Sciatic nerve (tissue), 2 donors: ENCODE results near the gene UBXN6. TPM values are rescaled to one million over a fixed set of nuclear protein-coding genes. Genes with fewer than 3 reads are reported as not detected.
A peak's percentile ranks its signal among the peaks of the same experiment; 100 is the strongest.

ENCODE experiments used
- ATAC-seq: fragments of 200-7000 bp; cut with Tn5 transposase; one replicate; pipeline ENCODE4 v1.9.1; 2020; ENCODE audit warnings: mild to moderate bottlenecking, moderate library complexity
- DNase-seq: peaks from one replicate; pipeline ENCODE4 v3.0.0-alpha.2; 2020; ENCODE audit warnings: low spot score
- intact Hi-C: fragments of 100-400 bp; cut with DNase I; formaldehyde crosslinking; loops from one replicate; pipeline ENCODE4 v1.14.2; 2022
- total RNA-seq: library from RNA; stranded (reverse); fragmentation: NEBNext Ultra II Directional; extraction: Animal tissue kit (Norgen Biotek cat#: 25700); gene quantifications from one replicate; pipeline ENCODE4 v1.2.1, GENCODE V29; 2021
- donor health status: DM: no; HTN: no; CAD: no.
- donor health status: DM: no; HTN: no; CAD: no.

UBXN6 gene
- total RNA-seq, 1 donor from 2014 or later, result 107 TPM

GRCh38 chr19:4494691-4495064 is 37.1 kb upstream of the UBXN6 start:
- ATAC-seq (no peak), DNase-seq (no peak)
- intact Hi-C loops, result no loop called here

- intact Hi-C loops, result no loop called here
- DNase-seq, result peak; percentile 54
- no peak for ATAC-seq
These were observed 36.5 kb upstream of the UBXN6 start for GRCh38 chr19:4493929-4494690.

GRCh38 chr19:4493104-4493928 is 35.7 kb upstream of the UBXN6 start:
- DNase-seq, result peak; percentile 54
- intact Hi-C loops, result no loop called here
- ATAC-seq, result no peak

- ATAC-seq, result no peak
- no peak for DNase-seq
- intact Hi-C loops, result no loop called here
These were observed 34.9 kb upstream of the UBXN6 start for GRCh38 chr19:4492337-4493103.

- ATAC-seq (no peak), DNase-seq (no peak)
- intact Hi-C loops, result no loop called here
These were observed 33.9 kb upstream of the UBXN6 start for GRCh38 chr19:4491446-4491845.

- intact Hi-C loops, result no loop called here
- no peak for DNase-seq
- no peak for ATAC-seq
These were observed 30.9 kb upstream of the UBXN6 start for GRCh38 chr19:4488496-4488895.

GRCh38 chr19:4487572-4487971 is 30.0 kb upstream of the UBXN6 start:
- DNase-seq, result no peak
- no peak for ATAC-seq
- intact Hi-C loops, result no loop called here

GRCh38 chr19:4483385-4483784 is 25.8 kb upstream of the UBXN6 start:
- no peak for DNase-seq
- intact Hi-C loops, result no loop called here
- ATAC-seq, result no peak

GRCh38 chr19:4482721-4483364 is 25.2 kb upstream of the UBXN6 start:
- DNase-seq (no peak), ATAC-seq (no peak)
- intact Hi-C loops, result no loop called here

- DNase-seq, result no peak
These were observed 19.6 kb upstream of the UBXN6 start for GRCh38 chr19:4477034-4477801.

GRCh38 chr19:4474514-4475022 is 17.0 kb upstream of the UBXN6 start:
- ATAC-seq, result no peak
- intact Hi-C loops, result no loop called here

More at GRCh38 chr19:4477034-4477801, 19.6 kb upstream of the UBXN6 start:
- intact Hi-C loops, result no loop called here
- ATAC-seq, result no peak

GRCh38 chr19:4473763-4474513 is 16.3 kb upstream of the UBXN6 start:
- no peak for DNase-seq
- ATAC-seq, result no peak
- intact Hi-C loops, result no loop called here

More at GRCh38 chr19:4474514-4475022, 17.0 kb upstream of the UBXN6 start:
- no peak for DNase-seq

- DNase-seq (no peak), ATAC-seq (no peak)
- intact Hi-C loops, result no loop called here
These were observed 15.6 kb upstream of the UBXN6 start for GRCh38 chr19:4473011-4473762.

GRCh38 chr19:4472174-4472974 is 14.8 kb upstream of the UBXN6 start, which contains the start of gene HDGFL2:
Gene HDGFL2 (plus strand): TSS chr19:4472297. CDS start chr19:4472351, 54 bp downstream.
- peak; percentile 98 for DNase-seq
- ATAC-seq, result no peak

GRCh38 chr19:4471403-4472173 is 14.0 kb upstream of the UBXN6 start:
- DNase-seq (peak; percentile 97), ATAC-seq (peak; percentile 97)
- intact Hi-C loops, result no loop called here

More at GRCh38 chr19:4472174-4472974, 14.8 kb upstream of the UBXN6 start, which contains the start of gene HDGFL2:
- intact Hi-C loops, result no loop called here
